HEK293T (cell line): ENCODE results near the gene HOXA3.

Experiments used
- ELF4 ChIP-seq: fragments of 450-650 bp; IDR thresholded peaks from 2 replicates; pipeline ENCODE4 v1.6.1; 2017; ENCODE audit warnings: antibody characterized with exemption
- FOXK2 ChIP-seq: fragments of 450-650 bp; IDR thresholded peaks from 2 replicates; pipeline ENCODE4 v1.6.1; 2016; ENCODE audit warnings: mild to moderate bottlenecking
- FOXM1 ChIP-seq: fragments of 450-650 bp; IDR thresholded peaks from 2 replicates; pipeline ENCODE4 v1.6.1; 2017; ENCODE audit warnings: mild to moderate bottlenecking, borderline replicate concordance
- L3MBTL2 ChIP-seq: fragments of 450-650 bp; conservative IDR thresholded peaks from 2 replicates; pipeline ENCODE4 v1.6.1; 2016; ENCODE audit warnings: mild to moderate bottlenecking
- LEF1 ChIP-seq: fragments of 450-650 bp; IDR thresholded peaks from 2 replicates; pipeline ENCODE4 v1.6.1; 2017; ENCODE audit warnings: mild to moderate bottlenecking, borderline replicate concordance
- TARDBP ChIP-seq: fragments of 450-650 bp; IDR thresholded peaks from 2 replicates; pipeline ENCODE4 v1.6.1; 2016

DNA sequence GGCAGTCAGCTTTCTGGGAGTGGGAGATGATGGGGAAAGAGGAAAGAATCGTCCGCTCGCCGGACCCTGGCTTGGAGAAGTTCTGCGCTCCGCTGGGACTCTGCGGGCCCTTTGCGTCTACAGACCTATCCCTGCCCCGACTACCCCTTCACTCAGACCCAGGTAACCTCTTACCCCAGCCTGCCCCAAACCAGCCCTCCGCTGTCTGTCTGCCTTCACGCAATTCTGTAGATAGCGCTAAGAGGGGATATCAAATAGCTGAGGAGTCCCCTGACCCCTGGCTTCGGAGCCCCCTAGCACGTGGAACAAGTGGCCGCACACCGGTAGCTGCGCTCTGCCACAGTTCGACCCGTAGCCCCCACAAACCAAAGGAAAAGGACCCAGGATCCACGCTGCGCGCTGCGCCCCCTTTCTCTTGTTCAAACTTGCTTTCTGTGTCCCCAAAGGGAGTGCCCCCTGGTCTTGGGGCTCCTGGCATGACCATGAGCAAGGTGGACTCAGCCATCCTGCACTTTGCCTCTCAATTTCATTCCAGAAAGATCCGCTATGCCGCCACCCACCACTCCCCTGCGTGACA lies 28.8 kb downstream of the HOXA3 start:
- TF ChIP-seq TARDBP (no peak), FOXM1 (no peak), ELF4 (no peak), LEF1 (no peak), FOXK2 (no peak), L3MBTL2 (no peak)
